GM10847 (cell line): ENCODE results near the gene ETS1.

ENCODE experiments used
- POLR2A ChIP-seq: IDR thresholded peaks from 2 replicates; pipeline ENCODE4 v1.6.1; 2011; ENCODE audit not compliant: insufficient read length; ENCODE audit errors: extremely low read depth

The ETS1 gene

DNA sequence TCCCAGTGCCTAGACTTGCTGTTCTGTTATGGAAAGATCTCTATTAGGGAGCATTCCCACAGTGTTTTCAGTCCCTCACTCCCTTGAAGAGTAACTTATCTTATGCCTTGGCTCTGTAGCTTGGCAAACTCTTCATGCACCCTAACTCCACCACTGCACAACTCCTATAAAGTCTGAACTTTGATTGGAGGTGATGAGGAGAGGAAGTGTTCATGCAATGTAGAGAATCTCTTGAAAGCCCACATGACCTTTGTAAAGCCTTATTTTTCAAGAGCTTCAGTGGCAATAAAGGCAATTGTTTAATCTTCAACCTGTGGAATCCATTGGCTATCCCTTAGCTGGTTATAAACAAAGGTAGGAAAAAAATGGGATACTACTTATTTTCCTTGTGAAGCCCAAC is 176.2 kb downstream of the ETS1 start:
- no peak for TF ChIP-seq POLR2A

DNA sequence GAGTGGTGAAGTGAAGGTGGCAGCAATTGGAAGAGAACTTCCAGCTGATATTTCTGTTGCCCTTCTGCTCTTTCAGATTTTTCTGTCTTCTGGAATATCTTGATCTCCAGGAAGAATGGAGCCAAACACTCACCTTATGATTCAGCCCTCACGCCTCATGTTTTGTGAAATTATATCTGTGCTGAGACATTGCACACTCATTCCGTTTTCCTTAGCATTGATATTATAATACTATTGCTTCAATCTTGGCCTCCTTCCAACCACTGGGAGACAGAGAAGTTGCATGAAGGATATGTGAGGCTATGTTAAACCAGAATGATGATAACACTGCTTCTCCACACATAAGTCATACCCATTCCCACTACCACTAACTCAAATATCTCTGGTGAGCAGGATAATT is 177.9 kb downstream of the ETS1 start:
- no peak for TF ChIP-seq POLR2A
